HG03135 (cell line): ENCODE measurements around the gene CHD2.
"Not testable (repeated sequence)": the region's sequence is repeated elsewhere in the genome, so short reads cannot be mapped to it uniquely, and the experiment has no call there.

Experiments used
- ATAC-seq: cut with Tn5 transposase; IDR thresholded peaks from one replicate; pipeline ENCODE4 v1.9.1; 2021; ENCODE audit warnings: mild to moderate bottlenecking, moderate library complexity; ENCODE audit not compliant: unreplicated experiment

CHD2 gene

DNA sequence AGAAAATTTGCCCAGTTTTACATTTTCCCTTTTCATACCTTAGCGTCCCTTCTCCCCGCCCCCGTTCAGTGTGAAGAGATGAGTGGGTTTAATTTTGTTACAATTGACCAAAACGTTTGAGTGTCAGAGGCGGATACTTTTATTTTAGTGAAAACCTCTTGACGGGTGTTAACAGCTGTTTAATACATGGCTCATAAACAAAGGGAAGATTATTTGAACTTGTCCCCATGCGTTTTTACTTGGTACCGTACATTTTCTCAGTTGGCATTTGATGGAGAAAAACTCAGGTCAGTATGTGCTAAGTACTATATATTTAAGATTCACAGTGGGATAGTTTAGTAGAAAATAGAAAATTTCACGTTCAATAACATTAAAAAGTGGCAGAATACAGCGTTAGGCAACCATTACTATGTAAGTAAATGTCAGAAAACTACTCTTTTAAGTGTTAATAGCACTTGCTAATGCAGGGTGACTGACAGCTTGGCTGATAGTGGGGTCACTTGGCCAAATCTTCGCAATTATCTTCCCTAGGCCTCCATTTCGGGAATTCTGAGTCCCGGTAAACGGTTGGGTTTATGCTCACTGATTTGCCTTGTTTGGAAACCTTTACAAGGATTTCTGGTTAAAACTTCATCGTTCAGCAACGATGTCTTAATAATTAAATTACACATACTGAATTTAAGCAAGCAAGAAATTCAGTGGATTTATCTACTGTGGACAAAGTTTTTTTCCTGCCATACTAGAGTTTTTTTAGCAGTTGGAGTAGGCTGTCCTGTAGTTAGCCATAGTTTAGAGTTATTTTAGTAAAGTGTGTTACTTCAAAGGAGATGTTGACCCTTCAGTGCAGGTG, 4.8 kb downstream of the CHD2 start:
- no peak for ATAC-seq

DNA sequence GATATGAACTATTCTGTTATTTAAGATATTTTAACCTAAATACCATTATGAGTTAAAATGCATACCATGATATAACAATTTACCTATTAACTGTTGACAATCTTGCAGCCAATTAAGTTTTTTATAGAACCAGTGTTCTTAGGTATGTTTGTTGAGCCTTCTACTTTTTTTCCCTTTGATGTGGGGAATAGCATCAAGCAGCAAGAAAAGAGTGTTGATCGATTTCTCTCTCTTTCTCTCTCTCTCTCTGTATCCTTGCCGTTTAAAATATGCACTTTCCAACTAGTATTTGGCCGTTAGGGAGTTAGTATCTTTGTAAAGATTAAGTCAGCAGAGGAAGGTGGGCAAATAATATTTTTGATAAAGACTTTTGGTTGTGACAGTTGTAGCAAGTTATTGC, 5.9 kb downstream of the CHD2 start:
- no peak for ATAC-seq

DNA sequence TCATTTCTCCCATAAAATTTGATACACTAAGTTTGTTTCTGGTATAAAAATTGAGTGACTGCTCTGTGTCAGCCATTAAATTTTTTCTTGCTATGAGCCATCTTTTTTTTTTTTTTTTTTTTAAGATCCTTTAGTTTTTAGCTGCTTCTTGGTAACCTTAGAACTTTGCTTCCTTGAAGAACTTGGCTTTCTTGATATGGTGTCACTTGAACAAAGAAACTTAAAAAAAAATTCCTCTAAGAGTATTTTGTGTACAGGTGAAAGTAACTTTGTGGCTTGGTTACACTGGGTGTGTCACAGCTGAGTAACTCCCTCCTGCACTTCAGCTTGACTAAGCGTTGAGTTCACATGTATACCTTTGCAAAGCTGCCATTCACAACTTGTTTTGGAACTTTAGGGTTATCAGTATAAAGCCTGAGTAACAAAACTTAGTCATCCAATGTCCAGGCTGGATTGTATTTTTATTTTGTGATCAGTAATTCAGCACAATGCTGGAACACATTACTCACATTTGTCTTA, 6.5 kb downstream of the CHD2 start:
- ATAC-seq, result no peak

DNA sequence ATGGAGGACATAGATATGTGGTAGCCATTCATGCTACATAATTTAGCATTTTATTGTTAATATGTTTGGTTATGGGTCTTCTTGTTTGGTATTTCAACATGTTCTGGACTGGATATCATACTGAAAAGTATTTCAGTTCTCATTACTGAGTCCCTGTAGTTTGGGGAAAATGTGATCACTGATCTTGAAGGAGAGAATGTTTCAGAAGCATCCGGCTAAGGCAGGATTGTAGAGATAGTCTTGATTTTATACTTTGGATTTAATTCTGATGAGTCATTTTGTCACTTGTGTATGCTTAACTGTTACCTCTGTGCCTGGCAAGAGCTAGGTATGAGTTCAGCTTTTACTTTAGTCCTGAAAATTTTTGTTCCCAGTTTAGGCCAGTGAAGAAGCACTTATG, 7.1 kb downstream of the CHD2 start:
- ATAC-seq, result no peak

DNA sequence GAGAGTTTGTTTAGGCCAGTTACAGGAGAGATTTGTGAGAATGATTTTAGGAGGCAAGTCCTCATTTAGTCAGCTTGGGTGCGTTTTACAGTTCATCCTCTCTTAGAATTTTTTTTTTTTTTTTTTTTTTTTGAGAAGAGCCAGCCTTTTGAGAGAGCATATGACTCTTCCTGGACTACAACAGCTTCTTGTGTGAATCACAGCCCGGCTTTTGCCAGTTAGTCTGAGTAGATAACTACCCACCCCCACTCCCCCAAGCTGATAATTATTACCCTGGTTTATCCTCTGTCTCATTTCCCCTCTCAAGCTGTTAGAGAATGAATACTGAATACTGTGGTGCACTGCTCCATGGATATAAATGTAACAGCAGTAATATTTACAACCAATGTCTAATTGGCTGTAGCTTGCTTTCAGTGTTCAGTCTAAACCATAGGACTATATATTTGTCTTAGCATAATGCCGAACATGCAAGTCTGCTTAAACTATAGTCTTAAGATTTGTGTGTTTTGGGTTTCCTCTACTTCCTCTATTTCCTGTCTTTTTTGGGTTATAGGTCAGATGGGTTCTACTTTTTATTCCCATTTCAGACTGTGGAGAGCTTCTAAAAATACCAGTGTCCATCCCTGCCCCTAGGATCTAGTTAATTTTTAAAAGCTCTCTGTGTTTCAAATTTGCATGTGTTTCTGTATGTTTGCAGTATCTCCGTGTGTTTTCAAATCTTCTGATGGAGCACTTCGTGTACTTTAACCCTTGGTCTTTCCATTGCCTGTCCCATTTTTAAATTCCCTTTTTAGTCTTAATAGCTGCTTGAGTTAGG, 8.0 kb downstream of the CHD2 start:
- no peak for ATAC-seq

DNA sequence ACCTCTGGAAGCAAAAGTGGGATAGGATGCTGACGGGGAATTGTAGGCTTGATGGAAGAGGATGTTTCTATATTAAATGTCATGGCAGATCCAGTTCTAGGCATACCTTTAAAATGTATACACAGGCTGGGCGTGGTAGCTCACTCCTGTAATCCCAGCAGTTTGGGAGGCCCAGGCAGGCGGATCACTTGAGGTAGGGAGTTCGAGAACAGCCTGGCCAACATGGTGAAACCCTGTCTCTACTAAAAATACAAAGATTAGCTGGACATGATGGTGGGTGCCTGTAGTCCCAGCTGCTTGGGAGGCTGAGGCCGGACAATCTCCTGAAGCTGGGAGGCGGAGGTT, 8.6 kb downstream of the CHD2 start:
- ATAC-seq, result no peak

DNA sequence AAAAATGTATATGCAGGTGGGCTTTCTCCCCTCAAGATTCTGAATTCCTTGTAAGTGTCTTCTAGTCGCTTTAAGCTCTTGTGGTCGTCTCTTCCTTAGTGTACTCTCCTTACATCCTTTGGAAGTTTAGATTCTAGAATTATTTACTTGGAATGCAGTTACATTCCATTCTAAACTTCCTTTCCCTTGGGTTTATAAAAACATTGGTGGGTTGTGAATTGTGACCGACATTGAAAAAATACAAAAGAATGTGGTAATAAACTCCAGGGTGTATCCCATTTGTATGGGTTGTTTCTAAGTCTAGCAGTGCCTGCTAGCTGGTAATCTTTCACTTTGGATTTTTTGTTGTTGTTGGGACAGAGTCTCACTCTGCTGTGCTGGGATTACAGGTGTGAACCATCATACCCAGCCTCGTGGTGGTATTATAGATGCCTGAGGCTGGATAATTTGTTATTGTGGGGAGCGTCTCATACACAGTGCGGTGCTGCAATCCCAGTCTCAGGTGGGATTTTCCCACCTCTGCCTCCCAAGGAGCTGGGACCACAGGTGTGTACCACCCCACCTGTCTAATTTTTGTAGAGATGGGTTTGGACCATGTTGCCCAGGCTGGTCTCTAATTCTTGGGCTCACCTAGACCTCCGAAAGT, 9.1 kb downstream of the CHD2 start:
- ATAC-seq, result no peak

DNA sequence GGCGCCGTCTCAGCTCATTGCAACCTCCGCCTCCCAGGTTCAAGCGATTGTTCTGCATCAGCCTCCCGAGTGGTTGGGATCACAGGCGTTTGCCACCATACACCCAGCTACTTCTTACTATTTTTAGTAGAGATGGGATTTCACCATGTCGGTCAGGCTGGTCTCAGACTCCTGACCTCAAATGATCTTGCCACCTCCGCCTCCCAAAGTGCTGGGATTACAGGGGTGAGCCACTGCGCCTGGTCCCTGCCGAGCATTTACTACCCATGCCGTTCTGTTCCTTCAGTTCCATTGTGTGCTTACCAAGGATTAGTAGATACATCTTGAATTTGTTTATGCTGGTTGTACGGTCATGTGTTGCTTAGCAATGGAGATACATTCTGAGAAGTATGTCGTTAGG, 10.3 kb downstream of the CHD2 start:
- no peak for ATAC-seq

DNA sequence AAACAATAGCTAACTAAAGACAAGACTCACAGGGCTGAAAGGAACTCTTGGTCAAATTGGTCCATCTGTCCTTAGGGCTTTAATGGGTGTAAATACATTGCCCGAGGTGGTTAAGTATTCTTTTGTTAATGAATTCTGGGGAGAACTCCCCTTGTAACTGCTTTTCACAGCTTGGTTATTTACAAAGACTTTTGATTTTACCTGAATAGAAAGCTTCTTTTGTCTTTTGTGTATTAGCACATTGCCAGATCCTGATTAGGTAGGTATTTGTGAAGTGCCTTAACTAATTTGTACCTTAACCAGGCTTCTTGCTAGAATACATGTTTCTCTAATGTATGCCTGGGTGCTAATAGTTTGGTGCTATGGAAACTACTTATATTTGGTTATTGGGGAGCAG, 14.0 kb downstream of the CHD2 start:
- ATAC-seq, result no peak

DNA sequence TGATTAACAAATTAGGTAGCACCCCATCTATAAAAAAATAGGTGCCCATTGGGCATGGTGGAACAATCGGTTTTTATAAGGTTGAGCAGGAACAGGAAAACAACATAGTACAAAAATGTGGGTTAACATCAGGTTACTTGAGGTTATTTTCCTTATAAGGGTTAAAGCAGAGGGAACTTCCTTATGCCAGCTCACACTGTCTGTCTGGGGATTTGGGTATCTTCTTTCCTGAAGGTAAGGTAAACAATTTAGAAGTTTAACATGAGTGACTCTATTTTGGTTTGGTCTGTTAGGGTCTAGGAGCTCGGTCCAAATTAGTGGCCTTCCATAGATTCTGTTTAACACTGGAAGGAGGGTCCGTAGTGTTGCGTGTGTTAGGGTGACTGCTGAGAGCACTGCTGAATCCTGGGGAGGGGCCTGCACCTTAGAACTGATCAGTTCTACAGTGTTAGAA, 14.7 kb downstream of the CHD2 start:
- no peak for ATAC-seq

DNA sequence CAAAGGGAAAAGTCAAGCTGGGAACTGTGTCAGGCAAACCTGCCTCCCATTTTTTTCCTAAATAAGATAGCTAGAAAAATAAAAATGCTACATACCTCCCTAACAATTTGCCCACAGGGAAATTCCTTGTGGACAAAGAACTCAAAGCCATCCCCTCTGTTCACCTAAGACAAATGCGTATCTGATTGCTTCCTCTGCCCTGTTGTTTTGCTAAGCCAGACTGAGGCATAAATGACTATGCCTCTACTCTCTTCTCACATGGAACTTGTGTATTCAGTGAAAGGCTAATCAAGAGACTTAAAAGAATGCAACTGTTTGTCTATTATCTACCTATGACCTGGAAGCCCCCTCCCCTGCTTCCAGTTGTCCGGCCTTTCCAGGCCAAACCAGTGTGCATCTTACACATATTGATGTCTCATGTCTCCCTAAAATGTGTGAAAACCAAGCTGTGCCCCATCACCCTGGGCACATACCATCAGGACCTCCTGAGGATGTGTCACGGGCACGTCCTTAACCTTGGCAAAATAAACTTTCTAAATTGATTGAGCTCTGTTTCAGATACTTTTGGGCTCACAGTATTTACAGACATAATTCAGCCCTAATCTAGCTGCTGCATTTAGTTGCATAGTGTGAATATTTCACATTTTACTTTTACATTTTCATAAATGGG, 15.8 kb downstream of the CHD2 start:
- ATAC-seq, result no peak

DNA sequence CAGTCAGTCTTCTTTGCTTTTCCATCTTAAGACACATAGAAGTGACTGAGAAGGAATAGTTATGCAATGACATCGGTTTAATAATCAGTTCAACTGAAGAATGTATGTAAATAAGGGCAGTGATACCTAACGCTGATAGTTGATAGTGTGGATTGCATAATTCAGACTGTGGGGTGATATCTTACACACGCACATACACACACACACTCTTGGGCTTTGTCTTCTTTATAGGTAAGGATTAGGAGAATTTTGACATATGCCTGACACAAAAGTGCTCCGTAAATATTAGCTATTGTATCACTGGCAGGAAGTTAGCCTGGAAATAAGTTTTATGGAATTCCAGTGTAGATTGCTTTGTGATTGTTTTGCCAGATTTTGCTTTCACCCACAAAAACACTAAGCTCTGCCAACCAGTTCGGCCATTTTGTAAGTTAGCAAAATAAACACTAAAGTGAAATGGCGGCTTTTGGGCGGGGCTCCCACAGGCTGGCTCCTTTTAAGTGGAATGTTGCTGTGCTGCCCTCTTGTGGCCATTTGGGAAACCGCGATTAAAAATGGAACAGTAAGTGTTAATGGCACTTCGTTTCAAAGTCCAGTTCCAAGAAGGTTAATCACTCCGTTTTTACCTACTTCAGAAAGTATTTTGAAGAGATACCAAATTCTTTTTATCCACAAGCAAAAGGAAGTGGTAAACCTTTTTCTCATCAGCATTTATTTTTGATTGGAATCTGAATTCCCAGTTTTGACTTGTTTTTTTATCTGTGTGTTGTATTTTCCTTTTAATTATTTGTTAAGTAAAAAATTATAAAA, 17.7 kb downstream of the CHD2 start:
- peak; percentile 46 for ATAC-seq

DNA sequence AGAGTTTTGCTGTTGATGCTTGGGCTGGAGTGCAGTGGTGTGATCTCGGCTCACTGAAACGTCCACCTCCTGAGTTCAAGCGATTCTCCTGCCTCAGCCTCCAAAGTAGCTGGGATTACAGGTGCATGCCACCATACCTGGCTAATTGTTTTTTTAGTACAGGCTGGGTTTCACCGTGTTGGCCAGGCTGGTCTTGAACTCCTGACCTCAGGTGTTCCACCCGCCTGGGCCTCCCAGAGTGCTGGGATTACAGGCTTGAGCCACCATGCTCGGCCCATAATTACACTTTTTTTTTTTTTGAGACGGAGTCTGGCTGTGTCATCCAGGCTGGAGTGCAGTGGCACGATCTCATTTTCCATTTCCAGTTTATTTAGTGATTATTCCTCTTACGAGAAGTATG, 18.8 kb downstream of the CHD2 start:
- ATAC-seq, result not testable (repeated sequence)

DNA sequence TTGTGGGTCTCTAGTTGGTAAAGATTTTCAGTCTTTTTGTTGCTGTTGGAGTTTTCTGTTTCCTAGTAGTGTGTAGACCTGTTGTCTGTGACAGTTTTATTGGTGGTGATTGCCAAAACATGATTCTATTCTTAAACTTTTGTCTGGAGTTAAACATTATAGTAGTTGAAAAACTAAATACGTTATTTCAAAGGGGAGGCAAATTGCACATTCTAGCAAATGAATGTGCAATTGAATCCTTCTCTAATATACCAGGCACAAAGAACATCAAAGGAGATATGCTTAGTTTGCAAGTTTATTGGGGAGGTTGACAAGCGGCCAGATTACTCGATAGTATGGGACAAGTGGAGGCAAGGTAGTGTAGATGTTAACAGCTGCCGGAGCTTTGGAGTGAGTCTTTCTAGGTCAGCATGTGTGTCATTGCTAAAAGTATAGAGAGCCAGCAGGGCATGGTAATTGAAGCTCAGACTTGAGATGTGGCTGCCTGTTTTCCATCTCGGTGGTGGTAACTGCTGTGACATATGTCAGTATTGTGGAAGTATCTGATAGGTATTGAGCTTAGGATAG, 20.6 kb downstream of the CHD2 start:
- no peak for ATAC-seq

DNA sequence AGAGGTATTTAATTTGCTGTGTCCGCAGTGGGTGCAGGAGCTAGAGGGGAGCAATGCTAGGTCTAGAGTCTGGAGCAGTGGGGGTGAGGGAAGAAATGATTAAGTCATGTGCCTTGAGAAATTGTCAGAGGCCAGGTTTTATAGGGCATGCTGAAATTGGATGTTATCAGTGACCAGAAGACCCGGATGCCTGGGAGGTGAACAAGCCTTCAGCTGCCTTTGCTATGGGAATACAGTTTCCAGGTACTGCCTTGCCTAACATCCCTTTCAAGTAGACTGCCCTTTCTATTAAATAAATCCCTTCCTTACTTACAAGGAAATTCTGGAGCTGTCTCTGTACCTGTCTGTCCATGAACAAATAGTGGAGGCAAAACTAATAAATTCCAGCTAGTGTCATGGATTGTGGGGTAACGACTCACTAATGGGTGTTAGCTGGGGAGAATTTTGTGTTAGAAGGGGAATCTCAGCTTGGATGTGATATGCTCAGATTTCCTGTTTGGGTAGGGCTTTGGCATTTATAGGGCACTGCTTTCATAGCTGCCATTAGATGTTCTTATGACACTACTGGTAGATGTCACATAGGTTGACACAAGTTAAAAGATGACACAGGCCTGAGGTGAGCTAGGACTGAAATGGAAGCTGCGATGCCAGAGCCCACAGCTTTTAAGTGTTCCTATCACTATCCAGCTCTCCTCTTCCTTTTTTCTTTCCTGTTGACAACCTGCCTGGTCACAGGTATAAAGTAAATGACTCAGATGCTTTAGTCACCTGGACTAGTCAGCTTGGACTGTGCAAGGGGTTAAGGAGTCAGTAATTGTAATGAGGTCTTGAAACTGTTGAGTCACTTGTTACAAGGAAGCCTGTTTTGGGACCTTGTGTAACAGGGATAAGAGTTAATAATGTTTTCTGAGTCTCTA, 21.3 kb downstream of the CHD2 start:
- no peak for ATAC-seq

DNA sequence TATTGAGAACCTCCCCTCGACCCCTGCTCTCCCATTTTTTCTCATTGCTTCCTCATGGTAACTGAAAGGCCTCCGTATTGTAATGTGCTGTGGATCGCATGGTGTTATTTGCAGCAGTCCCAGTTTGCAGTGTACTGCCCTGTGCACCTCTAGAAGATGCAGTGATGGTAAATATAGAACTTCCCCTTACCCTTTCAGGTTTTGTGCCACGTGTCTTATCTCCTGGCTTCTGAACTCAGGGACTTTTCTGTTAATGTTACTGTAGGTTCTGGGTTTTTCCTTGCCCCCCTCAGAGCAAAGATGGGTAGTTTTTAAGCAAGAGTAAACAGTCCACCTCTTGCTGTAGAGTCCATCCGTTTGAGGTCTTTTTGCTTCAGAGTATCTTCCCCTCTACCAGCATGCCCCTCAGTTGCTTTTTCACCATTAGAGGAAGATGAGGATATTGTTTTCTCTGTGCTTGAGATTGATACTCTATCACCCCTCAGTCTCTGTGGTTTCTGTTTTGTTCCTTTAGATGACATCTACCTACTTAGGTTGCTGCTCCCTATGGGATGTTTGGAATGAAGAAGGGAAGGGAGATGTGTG, 22.4 kb downstream of the CHD2 start:
- ATAC-seq, result no peak

DNA sequence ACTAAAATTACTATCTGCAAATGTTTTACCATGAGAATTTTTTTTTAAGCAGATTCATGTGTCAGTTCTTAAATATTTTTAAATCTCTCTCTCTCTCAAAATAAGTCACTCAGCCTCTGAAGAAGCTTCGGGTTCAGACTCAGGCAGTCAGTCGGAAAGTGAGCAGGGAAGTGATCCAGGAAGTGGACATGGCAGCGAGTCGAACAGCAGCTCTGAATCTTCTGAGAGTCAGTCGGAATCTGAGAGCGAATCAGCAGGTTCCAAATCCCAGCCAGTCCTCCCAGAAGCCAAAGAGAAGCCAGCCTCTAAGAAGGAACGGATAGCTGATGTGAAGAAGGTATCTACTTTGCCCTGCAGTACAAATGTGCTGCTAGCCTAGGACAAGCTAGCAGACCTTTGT, 24.1 kb downstream of the CHD2 start:
- no peak for ATAC-seq

DNA sequence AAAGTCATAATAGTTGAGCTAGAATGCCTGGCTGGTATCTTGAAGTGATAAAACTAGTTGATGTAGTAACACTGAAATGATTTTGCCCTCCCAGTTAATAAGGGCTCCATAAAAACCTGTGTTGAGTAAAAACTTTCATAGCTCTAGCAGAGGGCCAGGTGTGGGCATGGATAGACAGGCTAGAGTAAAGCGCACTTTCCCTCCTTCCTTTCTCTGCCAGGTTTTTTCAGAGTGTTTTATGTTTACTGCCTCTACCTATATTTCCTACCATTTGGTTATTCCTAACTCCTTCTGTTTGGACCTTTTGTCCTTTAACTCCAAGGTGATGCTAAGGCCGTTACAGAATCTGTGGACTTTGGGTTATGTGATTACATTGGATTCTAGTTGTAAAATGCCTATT, 25.3 kb downstream of the CHD2 start:
- no peak for ATAC-seq
